ENCODE results near the gene MSI2. TPM values are rescaled to one million over a fixed set of nuclear protein-coding genes. Genes with fewer than 3 reads are reported as not detected.

The MSI2 gene
- total and polyA plus RNA-seq, 9 of the 15 experiments (the other 6 are each of a cell fraction or from before 2014, with no cell fraction given), result 4.6 to 61.8 (median 42.4) TPM

- in situ Hi-C loops (cut with MboI), result no loop called here
- ChIA-PET CTCF (ENCODE audit: low intra/inter-chr PET ratio) (no interaction called here), POLR2A (interaction anchor here (1.1 kb wide), 1 partner anchor 9 kb away, joined by 9 read pairs; no protein-coding TSS in a partner anchor)
- TF ChIP-seq ZEB2 (IDR thresholded peaks at IDR 0.05) (no peak), SNIP1 (IDR thresholded peaks at IDR 0.05; ENCODE audit: low read depth) (no peak), FIP1L1 (IDR thresholded peaks at IDR 0.05; ENCODE audit: low read depth, low read length, poor library complexity, severe bottlenecking) (no peak), TRIM24 (IDR thresholded peaks at IDR 0.05) (no peak), RNF2 (IDR thresholded peaks at IDR 0.05) (no peak), ILK (tag; IDR thresholded peaks at IDR 0.05; ENCODE audit: borderline replicate concordance, low read depth) (no peak), TBP (optimal IDR thresholded peaks at IDR 0.05; ENCODE audit: low read depth, low read length) (no peak)
- no peaks in the 10 kb centered on the region for H3K27me3 ChIP-seq (ENCODE audit: control insufficient read depth in 2 of 2, insufficient read depth in 2 of 2, low read length in 2 of 2)
- no peak for DNase-seq (ENCODE audit: extremely low read depth in 1 of 4, low spot score in 3 of 4)
- no peak overlapping the region for H3K4me3 ChIP-seq
- H3K27ac ChIP-seq (ENCODE audit: extremely low read depth, low read depth, low read length), result no peak overlapping the region
- intact Hi-C loops (cut with micrococcal nuclease), result no loop called here
- peaks cover 6% of the 10 kb centered on the region; the same call in 1 of the 3 replicates for H3K36me3 ChIP-seq (ENCODE audit: control insufficient read depth, insufficient read depth, low read length)
- peak; percentile 48 for FAIRE-seq
- H3K4me2 ChIP-seq (ENCODE audit: insufficient read depth, low read length), result no peak overlapping the region
- no peak overlapping the region for H3K9ac ChIP-seq (ENCODE audit: insufficient read depth in 1 of 2, low read depth in 2 of 2, low read length in 2 of 2)
- ATAC-seq, result no peak
- peaks cover 8% of the 10 kb centered on the region; the same call in 1 of the 2 replicates for H4K20me1 ChIP-seq (replicated peaks; ENCODE audit: control insufficient read depth, insufficient read depth, low read length)
- no peak overlapping the region for H2AFZ ChIP-seq (ENCODE audit: low read depth, low read length)
- 51% methylated on average over 6 of the region's 6 CpGs for WGBS (ENCODE audit: insufficient coverage, low coverage, missing lambda C conversion rate)
- H3K4me1 ChIP-seq (replicated peaks in 1 of 2; ENCODE audit: control insufficient read depth in 2 of 2, insufficient read depth in 2 of 2, low read length in 2 of 2), result peaks cover 0 to 7% of the 10 kb centered on the region in 2 experiments; a peak in 3 of 5 replicates
- peaks cover 51% of the 10 kb centered on the region; the same call in 2 of the 3 replicates for H3K79me2 ChIP-seq (ENCODE audit: control insufficient read depth, insufficient read depth, low read length)
- no peaks in the 10 kb centered on the region for H3K9me1 ChIP-seq (ENCODE audit: control insufficient read depth, insufficient read depth, low read length)
- H3K9me3 ChIP-seq (replicated peaks; ENCODE audit: control insufficient read depth, insufficient read depth, low read depth, low read length), result no peaks in the 10 kb centered on the region
- BruUV-seq (replicated peaks), result no TSS peak
Measured at GRCh38 chr17:57356153-57356718, 99.9 kb downstream of the MSI2 start.

Measured in K562 (cell line).